Endothelial cell of umbilical vein (primary cell): ENCODE data around the gene TBCC. TPM values are rescaled to one million over a fixed set of nuclear protein-coding genes. Genes with fewer than 3 reads are reported as not detected.

ENCODE experiments used
- polyA plus RNA-seq, 4 experiments: library from polyadenylated mRNA; depleted of rRNA in 3 of 4; stranded (reverse) in 3 of 4; unstranded in 1 of 4; fragments of >200 nt; gene quantifications; 2 replicates each; pipeline versions ENCODE4 v1.2.1 to v1.2.3, GENCODE V29; 2011 to 2012; ENCODE audit warnings: missing spikeins in 1 of 4
- total RNA-seq: library from RNA; stranded (reverse); gene quantifications from 2 replicates; pipeline ENCODE4 v1.2.3, GENCODE V29; 2021

The TBCC gene
- total and polyA plus RNA-seq, 2 donors (not counting 3 experiments of a cell fraction or from before 2014, with no cell fraction given) = 15.9 to 19.1 TPM

Other genes starting within 250 kb of the TBCC start
- gene UBR2, start 182.1 kb downstream of the TBCC start, total RNA-seq = 18.6 and 22.3 TPM in 2 replicates
- 6.8 and 8.0 TPM in 2 replicates for gene UBR2, start 182.1 kb downstream of the TBCC start, polyA plus RNA-seq
- 0.40 and 0.48 TPM in 2 replicates for gene PRPH2, start 23.5 kb downstream of the TBCC start, total RNA-seq
- 0.32 and 0.46 TPM in 2 replicates for gene PRPH2, start 23.5 kb downstream of the TBCC start, polyA plus RNA-seq
- 6.8 and 7.1 TPM in 2 replicates for gene BICRAL, start 35.9 kb upstream of the TBCC start, total RNA-seq
- 5.6 and 5.8 TPM in 2 replicates for gene BICRAL, start 35.9 kb upstream of the TBCC start, polyA plus RNA-seq
- gene RPL7L1, start 133.5 kb upstream of the TBCC start, total RNA-seq = 94.4 and 103 TPM in 2 replicates
- gene RPL7L1, start 133.5 kb upstream of the TBCC start, polyA plus RNA-seq = 31.1 and 36.9 TPM in 2 replicates
- gene PTCRA, start 169.9 kb upstream of the TBCC start, total RNA-seq = not detected in 2 replicates
- 0.13 TPM in 1 of 2 replicates, not detected in the other for gene PTCRA, start 169.9 kb upstream of the TBCC start, polyA plus RNA-seq
- 43.3 and 53.1 TPM in 2 replicates for gene CNPY3, start 183.4 kb upstream of the TBCC start, total RNA-seq
- 40.8 and 46.4 TPM in 2 replicates for gene CNPY3, start 183.4 kb upstream of the TBCC start, polyA plus RNA-seq
- gene GNMT, start 214.7 kb upstream of the TBCC start, total RNA-seq = 0.42 and 1.2 TPM in 2 replicates
- gene GNMT, start 214.7 kb upstream of the TBCC start, polyA plus RNA-seq = 0.41 and 0.70 TPM in 2 replicates
- gene PEX6, start 233.1 kb upstream of the TBCC start, total RNA-seq = 9.9 and 18.1 TPM in 2 replicates
- 10.8 and 11.2 TPM in 2 replicates for gene PEX6, start 233.1 kb upstream of the TBCC start, polyA plus RNA-seq
- 45.5 and 51.0 TPM in 2 replicates for gene PPP2R5D, start 238.5 kb upstream of the TBCC start, total RNA-seq
- 58.9 and 60.2 TPM in 2 replicates for gene PPP2R5D, start 238.5 kb upstream of the TBCC start, polyA plus RNA-seq